NCI-H2081 treated with DMSO at 0.1 percent for 48 hours (cell line): Measurements from ENCODE around the gene FANCD2OS.
"Not testable (repeated sequence)": the region's sequence is repeated elsewhere in the genome, so short reads cannot be mapped to it uniquely, and the experiment has no call there.

Experiments
- DNase-seq: peaks from one replicate; lab custom pipeline; 2025; lab: John Stamatoyannopoulos, UW

FANCD2OS gene

DNA sequence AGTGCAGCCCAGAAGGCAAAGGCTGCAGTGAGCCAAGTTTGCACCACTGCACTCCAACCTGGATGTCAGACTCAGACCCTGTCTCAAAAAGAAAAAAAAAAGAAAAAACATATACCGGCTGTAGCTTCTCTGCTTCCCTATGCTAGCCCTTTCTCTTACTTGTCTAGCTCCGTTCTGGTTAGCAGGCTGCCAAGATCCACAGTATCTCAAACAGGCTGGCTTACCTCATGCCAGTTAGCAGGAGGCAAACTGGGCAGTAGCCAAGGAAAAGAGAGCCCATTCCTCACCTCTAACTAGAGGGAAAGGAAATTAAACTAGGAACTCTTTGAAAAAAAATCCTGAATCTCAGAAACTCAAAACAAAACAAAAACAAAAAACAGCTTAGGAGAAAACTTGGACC lies 16.7 kb downstream of the FANCD2OS start:
- DNase-seq: not testable (repeated sequence)

DNA sequence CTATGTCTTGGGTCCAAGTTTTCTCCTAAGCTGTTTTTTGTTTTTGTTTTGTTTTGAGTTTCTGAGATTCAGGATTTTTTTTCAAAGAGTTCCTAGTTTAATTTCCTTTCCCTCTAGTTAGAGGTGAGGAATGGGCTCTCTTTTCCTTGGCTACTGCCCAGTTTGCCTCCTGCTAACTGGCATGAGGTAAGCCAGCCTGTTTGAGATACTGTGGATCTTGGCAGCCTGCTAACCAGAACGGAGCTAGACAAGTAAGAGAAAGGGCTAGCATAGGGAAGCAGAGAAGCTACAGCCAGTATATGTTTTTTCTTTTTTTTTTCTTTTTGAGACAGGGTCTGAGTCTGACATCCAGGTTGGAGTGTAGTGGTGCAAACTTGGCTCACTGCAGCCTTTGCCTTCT lies 17.3 kb downstream of the FANCD2OS start:
- DNase-seq: not testable (repeated sequence)

DNA sequence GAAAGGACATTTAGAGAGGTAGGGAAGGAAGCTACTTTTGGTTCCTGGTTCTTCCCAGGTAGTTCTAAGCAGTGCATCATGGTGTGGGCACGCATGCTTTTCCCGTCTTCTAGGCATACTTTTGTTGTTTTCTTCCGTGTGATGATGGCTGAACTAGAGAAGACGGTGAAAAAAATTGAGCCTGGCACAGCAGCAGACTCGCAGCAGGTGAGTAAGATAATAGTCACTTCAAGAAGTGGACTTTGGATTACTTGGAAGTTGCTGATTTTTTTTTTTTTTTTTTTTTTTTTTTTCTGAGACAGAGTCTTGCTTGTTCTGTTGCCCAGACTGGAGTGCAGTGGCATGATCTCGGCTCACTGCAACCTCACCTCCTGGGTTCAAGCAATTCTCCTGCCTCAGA lies 17.9 kb downstream of the FANCD2OS start:
- no peak for DNase-seq

DNA sequence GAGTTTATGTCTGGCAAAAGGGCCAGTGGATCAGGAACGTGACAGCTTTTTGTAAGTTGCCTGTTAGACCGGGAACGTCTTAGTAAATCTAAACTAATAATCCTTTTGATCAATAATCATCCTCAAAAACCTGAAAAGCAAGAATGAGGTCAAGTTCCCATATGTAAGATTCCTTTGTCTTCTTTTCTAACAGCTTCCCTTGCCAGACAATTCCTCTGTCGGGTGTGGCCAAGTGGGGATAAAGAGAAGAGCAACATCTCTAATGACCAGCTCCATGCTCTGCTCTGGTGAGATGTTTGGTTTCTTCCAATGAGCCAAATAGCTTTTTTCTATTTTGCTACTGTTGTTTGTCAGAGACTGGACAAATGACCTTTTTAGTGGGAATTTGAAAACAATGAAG lies 19.8 kb downstream of the FANCD2OS start:
- no peak for DNase-seq

DNA sequence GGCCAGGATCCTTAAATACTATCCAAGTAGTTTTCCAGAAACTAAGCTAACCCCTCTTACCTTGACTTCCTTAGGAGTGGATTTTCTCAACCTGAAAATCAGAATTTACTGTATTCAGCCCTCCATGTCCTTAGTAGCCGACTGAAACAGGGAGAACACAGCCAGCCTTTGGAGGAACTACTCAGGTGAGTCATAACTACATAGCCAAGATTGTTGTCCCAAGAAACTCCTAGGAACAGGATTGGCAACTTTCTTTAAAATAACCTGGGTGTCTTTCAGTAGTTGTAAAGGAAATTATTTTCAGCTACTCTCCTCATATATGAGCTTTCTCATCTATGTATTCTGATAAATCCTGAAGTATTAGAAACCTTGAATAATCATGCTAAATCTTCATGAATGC lies 22.3 kb downstream of the FANCD2OS start:
- no peak for DNase-seq

DNA sequence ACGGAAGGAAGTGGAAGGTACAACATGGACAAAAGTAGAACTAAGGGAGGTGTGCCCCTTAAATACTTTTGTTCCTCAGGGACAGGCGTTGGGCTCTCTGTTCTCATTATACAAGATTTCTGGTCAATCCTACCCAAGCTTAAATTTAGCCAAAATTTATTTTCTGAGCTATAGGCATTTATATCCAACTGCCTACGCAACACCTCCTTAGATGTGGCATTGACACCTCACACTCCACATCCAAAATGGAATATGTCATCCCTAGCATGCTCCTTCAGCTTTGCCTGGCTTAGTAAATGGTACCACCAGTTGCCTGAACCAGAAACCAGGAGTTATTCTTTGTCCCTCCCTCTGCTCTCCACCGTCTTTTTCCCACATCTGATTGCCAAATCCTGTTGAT lies 26.2 kb downstream of the FANCD2OS start:
- DNase-seq: no peak

DNA sequence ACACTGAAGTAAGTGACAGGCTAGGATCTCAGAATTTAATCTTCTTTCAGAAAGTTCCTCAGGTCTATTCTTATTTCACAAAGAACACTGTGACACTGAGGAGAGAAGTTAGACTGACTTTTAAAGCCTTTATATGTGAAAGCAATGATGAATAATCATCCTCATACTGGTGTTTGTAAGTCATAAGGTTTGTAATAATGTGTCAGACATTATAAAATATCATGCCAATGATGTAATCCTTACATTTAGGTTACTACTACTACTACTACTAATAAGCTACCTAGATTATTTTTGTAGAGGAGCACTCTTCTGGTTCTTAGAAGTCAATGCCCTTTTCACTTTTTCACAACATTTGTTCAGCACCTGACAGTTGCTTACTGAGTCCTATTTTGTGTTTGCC lies 33.4 kb downstream of the FANCD2OS start:
- DNase-seq: no peak

DNA sequence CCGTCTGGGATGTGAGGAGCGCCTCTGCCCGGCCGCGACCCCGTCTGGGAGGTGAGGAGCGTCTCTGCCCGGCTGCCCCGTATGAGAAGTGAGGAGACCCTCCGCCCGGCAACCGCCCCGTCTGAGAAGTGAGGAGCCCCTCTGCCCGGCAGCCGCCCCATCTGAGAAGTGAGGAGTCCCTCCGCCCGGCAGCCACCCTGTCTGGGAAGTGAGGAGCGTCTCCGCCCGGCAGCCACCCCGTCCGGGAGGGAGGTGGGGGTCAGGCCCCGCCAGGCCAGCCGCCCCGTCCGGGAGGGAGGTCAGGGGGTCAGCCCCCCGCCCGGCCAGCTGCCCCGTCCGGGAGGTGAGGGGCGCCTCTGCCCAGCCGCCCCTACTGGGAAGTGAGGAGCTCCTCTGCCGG lies 38.0 kb downstream of the FANCD2OS start:
- DNase-seq: not testable (repeated sequence)

DNA sequence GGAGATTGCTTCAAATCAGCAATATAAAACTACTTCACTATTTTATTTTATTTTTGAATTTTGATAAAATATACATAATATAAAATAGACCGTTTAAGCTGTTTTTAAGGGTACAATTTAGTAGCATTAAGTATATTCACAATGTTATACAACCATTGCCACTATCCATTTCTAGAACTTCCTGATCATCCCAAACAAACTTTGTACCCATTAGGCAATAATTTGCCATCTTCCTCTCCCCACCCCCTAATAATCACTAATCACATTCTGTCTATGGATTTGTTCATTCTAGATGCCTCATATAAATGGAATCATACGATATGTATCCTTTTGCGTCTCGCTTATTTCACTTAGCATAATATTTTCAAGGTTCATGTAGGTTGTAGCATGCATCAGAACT lies 53.0 kb downstream of the FANCD2OS start:
- DNase-seq: no peak
